Suprapubic skin (tissue), 4 donors: ENCODE results near the gene COG4. TPM values are rescaled to one million over a fixed set of nuclear protein-coding genes. Genes with fewer than 3 reads are reported as not detected.

ENCODE experiments used
- DNase-seq, 2 donors: peaks; one replicate each; pipeline ENCODE4 v3.0.0-alpha.2; 2019; ENCODE audit warnings: low spot score in 2 of 2
- H3K27ac ChIP-seq: fragments of 200-600 bp; sonication (generic); one replicate; pipeline ENCODE4 v1.5.1; 2019
- H3K27me3 ChIP-seq: fragments of 200-600 bp; sonication (generic); one replicate; pipeline ENCODE4 v1.5.1; 2019
- H3K36me3 ChIP-seq: fragments of 200-600 bp; sonication (generic); one replicate; pipeline ENCODE4 v1.5.1; 2019
- H3K4me1 ChIP-seq: fragments of 200-600 bp; sonication (generic); one replicate; pipeline ENCODE4 v1.5.1; 2019
- H3K4me3 ChIP-seq: fragments of 200-600 bp; sonication (generic); one replicate; pipeline ENCODE4 v1.5.1; 2019; ENCODE audit warnings: mild to moderate bottlenecking
- H3K9me3 ChIP-seq: fragments of 200-600 bp; sonication (generic); one replicate; pipeline ENCODE4 v1.5.1; 2019
- EP300 ChIP-seq: sonication (generic); formaldehyde crosslinking; IDR thresholded peaks from one replicate; pipeline ENCODE4 v1.6.1; 2017; ENCODE audit warnings: antibody characterized with exemption
- POLR2A ChIP-seq, 2 donors: fragments of 450-650 bp; IDR thresholded peaks; one replicate each; pipeline ENCODE4 v1.6.1; 2017; ENCODE audit warnings: antibody characterized with exemption in 2 of 2, mild to moderate bottlenecking in 2 of 2, moderate library complexity in 2 of 2
- POLR2AphosphoS5 ChIP-seq, 3 donors: sonication (generic); formaldehyde crosslinking; IDR thresholded peaks; one replicate each; pipeline ENCODE4 v1.6.1; 2017; ENCODE audit warnings: antibody characterized with exemption in 3 of 3
- WGBS: methylation state at CpG from one replicate; pipeline ENCODE4 v1.1.5; 2018; 5-methylcytosine and 5-hydroxymethylcytosine counted together
- total RNA-seq, 4 donors: library from RNA; depleted of rRNA; stranded (reverse); fragments of >200 nt; gene quantifications; one replicate each; pipeline ENCODE4 v1.1.0, GENCODE V29; 2016
- TF ChIP-seq, protein P1 (sequence below), 2 donors: fragments of 200-600 bp in 1 of 2; fragments of 450-650 bp in 1 of 2; sonication (generic) in 1 of 2; IDR thresholded peaks; one replicate each; pipeline ENCODE4 v1.5.1; 2016 to 2019; ENCODE audit warnings: antibody characterized with exemption in 2 of 2, mild to moderate bottlenecking in 1 of 2, moderate library complexity in 1 of 2

COG4 gene
- total RNA-seq, 4 donors from 2014 or later, result 35.0 to 59.9 (median 48.2) TPM

DNA sequence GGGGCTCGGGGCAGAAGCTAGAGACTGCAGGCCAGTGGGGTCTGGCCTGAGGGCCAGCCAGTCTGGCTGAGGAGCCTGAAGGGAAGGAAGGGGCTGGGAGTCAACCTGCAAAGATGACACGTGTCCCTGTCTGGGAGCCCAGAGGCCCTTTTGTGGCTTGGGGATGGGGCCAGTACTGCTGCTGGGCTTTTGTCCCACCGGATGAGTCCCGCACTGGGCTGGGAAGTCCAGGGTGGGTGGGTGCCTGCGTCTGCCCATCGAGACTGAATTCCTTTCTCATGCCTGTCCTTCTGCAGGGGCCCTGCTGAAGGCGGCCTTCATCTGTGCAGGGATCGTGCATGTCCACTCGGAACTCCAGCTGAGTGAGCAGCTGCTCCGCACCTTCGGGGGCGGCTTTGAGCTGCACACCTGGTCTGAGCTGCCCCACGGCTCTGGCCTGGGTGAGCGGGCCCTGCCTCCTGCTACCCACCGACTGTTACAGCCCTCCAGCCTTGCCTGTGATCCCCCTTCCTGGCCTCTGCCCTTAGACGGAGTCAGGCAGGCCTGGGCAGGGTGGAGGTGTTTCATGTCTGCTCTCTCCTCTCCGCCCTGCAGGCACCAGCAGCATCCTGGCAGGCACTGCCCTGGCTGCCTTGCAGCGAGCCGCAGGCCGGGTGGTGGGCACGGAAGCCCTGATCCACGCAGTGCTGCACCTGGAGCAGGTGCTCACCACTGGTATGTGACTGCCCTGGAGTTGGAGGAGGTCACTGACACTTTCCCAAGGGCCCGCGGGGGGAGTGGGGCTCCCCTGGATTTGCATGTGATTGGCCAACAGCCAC is 48.1 kb downstream of the COG4 start:
- TF ChIP-seq POLR2AphosphoS5 (IDR thresholded peaks at IDR 0.05), result no peak
- TF ChIP-seq, protein P1, sequence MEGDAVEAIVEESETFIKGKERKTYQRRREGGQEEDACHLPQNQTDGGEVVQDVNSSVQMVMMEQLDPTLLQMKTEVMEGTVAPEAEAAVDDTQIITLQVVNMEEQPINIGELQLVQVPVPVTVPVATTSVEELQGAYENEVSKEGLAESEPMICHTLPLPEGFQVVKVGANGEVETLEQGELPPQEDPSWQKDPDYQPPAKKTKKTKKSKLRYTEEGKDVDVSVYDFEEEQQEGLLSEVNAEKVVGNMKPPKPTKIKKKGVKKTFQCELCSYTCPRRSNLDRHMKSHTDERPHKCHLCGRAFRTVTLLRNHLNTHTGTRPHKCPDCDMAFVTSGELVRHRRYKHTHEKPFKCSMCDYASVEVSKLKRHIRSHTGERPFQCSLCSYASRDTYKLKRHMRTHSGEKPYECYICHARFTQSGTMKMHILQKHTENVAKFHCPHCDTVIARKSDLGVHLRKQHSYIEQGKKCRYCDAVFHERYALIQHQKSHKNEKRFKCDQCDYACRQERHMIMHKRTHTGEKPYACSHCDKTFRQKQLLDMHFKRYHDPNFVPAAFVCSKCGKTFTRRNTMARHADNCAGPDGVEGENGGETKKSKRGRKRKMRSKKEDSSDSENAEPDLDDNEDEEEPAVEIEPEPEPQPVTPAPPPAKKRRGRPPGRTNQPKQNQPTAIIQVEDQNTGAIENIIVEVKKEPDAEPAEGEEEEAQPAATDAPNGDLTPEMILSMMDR (IDR thresholded peaks at IDR 0.05), result no peak
- no peak for TF ChIP-seq POLR2A (IDR thresholded peaks at IDR 0.05)
- TF ChIP-seq EP300, result no peak
- Histone ChIP-seq H3K27ac (no peak overlapping the region), H3K36me3 (peaks cover 66% of the 10 kb centered on the region), H3K9me3 (no peaks in the 10 kb centered on the region), H3K4me3 (no peak overlapping the region), H3K27me3 (no peaks in the 10 kb centered on the region), H3K4me1 (peaks cover 27% of the 10 kb centered on the region)
- 60% methylated on average over 5 of the region's 24 CpGs for WGBS
- no peak for DNase-seq

DNA sequence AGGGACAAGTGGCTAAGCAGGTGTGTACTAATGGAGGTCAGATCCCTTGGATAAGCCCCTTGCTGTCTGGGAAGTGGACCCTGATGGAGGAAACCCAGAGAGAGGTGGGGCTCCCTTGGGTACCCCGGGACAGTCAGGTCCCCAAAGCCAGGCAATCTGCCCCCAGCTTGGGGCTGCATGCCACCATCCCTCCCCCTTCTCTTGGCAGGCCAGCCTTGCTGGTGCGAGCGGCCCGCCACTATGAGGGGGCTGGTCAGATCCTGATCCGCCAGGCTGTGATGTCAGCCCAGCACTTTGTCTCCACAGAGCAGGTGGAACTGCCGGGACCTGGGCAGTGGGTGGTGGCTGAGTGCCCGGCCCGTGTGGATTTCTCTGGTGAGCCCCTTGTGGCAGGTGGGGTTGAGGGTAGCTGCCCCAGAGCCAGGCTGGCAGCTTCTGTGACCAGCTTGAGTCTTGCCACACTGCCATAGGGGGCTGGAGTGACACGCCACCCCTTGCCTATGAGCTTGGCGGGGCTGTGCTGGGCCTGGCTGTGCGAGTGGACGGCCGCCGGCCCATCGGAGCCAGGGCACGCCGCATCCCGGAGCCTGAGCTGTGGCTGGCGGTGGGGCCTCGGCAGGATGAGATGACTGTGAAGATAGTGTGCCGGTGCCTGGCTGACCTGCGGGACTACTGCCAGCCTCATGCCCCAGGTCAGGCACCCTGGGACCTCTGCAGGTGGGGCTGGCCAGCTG is 48.9 kb downstream of the COG4 start:
- no peak for TF ChIP-seq EP300
- TF ChIP-seq POLR2A (IDR thresholded peaks at IDR 0.05), result no peak
- TF ChIP-seq, protein P1 (IDR thresholded peaks at IDR 0.05), result no peak
- TF ChIP-seq POLR2AphosphoS5 (IDR thresholded peaks at IDR 0.05), result no peak
- peaks cover 58% of the 10 kb centered on the region for H3K36me3 ChIP-seq
- no peaks in the 10 kb centered on the region for H3K27me3 ChIP-seq
- H3K4me1 ChIP-seq, result peaks cover 27% of the 10 kb centered on the region
- H3K9me3 ChIP-seq, result no peaks in the 10 kb centered on the region
- no peak overlapping the region for H3K27ac ChIP-seq
- no peak overlapping the region for H3K4me3 ChIP-seq
- WGBS, result 93% methylated on average over 3 of the region's 22 CpGs
- DNase-seq, result peak in 1 of 2 donors; percentile 52

DNA sequence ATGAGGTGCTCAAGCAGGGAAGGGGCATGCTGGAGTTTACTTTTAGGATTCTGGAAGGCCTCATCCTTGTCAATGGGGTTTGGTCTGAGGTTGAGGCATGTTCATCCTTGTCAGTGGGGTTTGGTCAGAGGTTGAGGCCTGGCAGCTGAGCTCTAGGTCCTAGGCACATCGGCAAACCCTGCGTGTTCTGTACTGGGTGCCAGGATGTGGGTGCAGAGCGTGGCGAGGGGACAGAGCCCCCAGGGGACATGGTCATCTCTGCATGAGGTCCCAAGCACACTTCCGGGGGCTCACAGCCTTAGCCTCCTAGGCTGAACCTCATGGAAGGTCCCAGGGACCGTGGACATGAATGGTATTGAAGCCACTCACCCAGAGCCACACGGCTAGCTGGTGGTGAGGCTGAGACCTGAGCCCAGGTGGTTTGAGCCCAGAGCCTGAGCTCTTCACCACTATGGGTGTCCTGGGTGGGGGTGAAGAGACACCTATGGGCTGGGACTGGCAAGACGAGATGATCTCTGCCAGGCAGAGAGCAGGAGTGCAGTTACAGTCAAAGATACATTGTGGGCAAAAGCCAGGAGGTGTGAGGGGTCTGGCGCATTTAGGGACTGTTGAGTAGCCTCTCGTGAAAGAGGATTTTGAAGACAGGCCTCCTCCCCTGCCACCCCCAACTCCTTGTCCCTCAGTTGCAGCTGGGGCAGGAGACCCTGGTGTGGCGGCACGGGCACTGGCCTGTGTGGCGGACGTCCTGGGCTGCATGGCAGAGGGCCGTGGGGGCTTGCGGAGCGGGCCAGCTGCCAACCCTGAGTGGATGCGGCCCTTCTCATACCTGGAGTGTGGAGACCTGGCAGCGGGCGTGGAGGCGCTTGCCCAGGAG is 49.7 kb downstream of the COG4 start:
- Histone ChIP-seq H3K4me1 (peaks cover 20% of the 10 kb centered on the region), H3K27ac (no peak overlapping the region), H3K27me3 (no peaks in the 10 kb centered on the region), H3K9me3 (no peaks in the 10 kb centered on the region), H3K36me3 (peaks cover 54% of the 10 kb centered on the region), H3K4me3 (no peak overlapping the region)
- TF ChIP-seq EP300 (no peak), POLR2A (IDR thresholded peaks at IDR 0.05) (no peak)
- TF ChIP-seq, protein P1 (IDR thresholded peaks at IDR 0.05), result no peak
- DNase-seq, result peak in 1 of 2 donors; percentile 57
- WGBS, result 79% methylated on average over 3 of the region's 21 CpGs

DNA sequence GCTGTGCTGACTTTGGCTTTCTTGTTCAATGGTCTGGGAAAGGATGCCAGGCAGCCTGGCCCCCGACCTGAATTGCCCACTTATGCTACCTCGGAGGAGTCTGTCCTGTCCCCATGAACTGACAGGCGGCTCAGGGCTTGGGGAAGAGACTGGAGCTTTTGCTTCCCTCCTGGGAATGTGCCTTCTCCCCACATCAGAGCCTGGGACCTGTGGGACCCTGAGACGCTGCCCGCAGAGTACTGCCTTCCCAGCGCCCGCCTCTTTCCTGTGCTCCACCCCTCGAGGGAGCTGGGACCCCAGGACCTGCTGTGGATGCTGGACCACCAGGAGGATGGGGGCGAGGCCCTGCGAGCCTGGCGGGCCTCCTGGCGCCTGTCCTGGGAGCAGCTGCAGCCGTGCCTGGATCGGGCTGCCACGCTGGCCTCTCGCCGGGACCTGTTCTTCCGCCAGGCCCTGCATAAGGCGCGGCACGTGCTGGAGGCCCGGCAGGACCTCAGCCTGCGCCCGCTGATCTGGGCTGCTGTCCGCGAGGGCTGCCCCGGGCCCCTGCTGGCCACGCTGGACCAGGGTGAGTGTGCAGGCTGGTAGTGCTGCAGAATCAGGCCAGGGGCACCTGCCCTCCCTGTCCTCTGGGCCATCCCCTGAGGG is 50.4 kb downstream of the COG4 start:
- DNase-seq, result peak in 1 of 2 donors; percentile 50
- H3K36me3 ChIP-seq, result peaks cover 50% of the 10 kb centered on the region
- WGBS, result 100% methylated on average over 2 of the region's 28 CpGs

More for the DNA sequence above, 50.4 kb downstream of the COG4 start:
- Histone ChIP-seq H3K27ac (no peak overlapping the region), H3K4me1 (peaks cover 13% of the 10 kb centered on the region), H3K4me3 (no peak overlapping the region), H3K27me3 (no peaks in the 10 kb centered on the region), H3K9me3 (no peaks in the 10 kb centered on the region)
- TF ChIP-seq, protein P1 (IDR thresholded peaks at IDR 0.05), result no peak
- TF ChIP-seq POLR2A (IDR thresholded peaks at IDR 0.05) (no peak), EP300 (no peak), POLR2AphosphoS5 (IDR thresholded peaks at IDR 0.05) (no peak)
